ENCODE data around the gene TNFAIP8L1. TPM values are rescaled to one million over a fixed set of nuclear protein-coding genes. Genes with fewer than 3 reads are reported as not detected.

TNFAIP8L1 gene
- total and polyA plus RNA-seq, 12 donors: 2.5 to 13.4 (median 6.1) TPM

DNA sequence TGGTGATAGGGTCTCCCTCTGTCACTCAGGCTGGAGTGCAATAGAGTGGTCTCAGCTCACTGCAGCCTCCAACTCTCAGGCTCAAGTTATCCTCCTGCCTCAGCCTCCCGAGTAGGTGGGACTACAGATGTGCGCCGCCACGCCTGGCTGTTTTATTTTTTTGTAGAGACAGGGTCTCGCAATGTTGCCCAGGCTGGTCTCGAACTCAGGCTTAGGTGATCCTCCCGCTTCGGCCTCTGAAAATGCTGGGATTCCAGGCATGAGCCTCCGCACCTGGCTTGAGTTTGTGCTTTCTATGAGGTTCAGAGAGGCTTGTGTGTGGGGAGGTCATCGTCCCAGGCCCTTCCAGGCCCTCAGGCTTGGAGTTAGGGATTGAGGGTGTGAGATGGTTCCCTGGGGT, 39.2 kb upstream of the TNFAIP8L1 start:
- no peak for ATAC-seq
- TF ChIP-seq, protein P1, sequence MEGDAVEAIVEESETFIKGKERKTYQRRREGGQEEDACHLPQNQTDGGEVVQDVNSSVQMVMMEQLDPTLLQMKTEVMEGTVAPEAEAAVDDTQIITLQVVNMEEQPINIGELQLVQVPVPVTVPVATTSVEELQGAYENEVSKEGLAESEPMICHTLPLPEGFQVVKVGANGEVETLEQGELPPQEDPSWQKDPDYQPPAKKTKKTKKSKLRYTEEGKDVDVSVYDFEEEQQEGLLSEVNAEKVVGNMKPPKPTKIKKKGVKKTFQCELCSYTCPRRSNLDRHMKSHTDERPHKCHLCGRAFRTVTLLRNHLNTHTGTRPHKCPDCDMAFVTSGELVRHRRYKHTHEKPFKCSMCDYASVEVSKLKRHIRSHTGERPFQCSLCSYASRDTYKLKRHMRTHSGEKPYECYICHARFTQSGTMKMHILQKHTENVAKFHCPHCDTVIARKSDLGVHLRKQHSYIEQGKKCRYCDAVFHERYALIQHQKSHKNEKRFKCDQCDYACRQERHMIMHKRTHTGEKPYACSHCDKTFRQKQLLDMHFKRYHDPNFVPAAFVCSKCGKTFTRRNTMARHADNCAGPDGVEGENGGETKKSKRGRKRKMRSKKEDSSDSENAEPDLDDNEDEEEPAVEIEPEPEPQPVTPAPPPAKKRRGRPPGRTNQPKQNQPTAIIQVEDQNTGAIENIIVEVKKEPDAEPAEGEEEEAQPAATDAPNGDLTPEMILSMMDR (IDR thresholded peaks at IDR 0.05): no peak
- no peak for DNase-seq
- WGBS, 2 donors: 88 to 92% methylated on average over 10 of the region's 10 CpGs
- H3K27ac ChIP-seq: no peak overlapping the region
- H3K27me3 ChIP-seq: peaks cover 6 to 66% (median 56%) of the 10 kb centered on the region in 7 donors
- no peak overlapping the region for H3K4me3 ChIP-seq
- H3K9me3 ChIP-seq: no peaks in the 10 kb centered on the region
- peaks cover 3 to 10% (median 6%) of the 10 kb centered on the region in 9 donors for H3K4me1 ChIP-seq
- intact Hi-C loops (cut with DNase I): no loop called here
- H3K36me3 ChIP-seq: no peaks in the 10 kb centered on the region

DNA sequence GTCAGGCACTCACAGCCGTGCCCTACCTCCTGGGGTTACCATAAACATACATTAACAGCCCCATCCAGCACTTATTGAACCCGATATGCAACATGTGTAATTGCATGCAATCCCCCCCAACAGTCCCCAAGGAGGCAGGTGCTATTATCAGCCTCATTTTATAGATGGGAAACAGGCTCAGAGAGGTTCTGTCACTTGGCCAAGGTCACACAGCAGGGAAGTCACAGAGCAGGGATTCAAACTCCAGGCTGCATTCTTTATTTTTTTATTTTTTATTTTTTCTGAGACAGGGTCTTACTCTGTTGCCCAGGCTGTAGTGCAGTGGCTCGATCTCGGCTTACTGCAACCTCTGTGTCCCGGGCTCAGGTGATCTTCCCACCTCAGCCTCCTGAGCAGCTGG, 38.4 kb upstream of the TNFAIP8L1 start:
- ATAC-seq: no peak
- no peaks in the 10 kb centered on the region for H3K36me3 ChIP-seq
- DNase-seq: no peak
- WGBS, 2 donors: 76% methylated on average over 5 of the region's 5 CpGs
- no peak overlapping the region for H3K4me3 ChIP-seq
- H3K27ac ChIP-seq: no peak overlapping the region
- peaks cover 6 to 65% (median 49%) of the 10 kb centered on the region in 7 donors for H3K27me3 ChIP-seq
- intact Hi-C loops (cut with DNase I): no loop called here
- peaks cover 3 to 10% (median 6%) of the 10 kb centered on the region in 9 donors for H3K4me1 ChIP-seq
- TF ChIP-seq, protein P1 (IDR thresholded peaks at IDR 0.05): no peak
- H3K9me3 ChIP-seq: no peaks in the 10 kb centered on the region

DNA sequence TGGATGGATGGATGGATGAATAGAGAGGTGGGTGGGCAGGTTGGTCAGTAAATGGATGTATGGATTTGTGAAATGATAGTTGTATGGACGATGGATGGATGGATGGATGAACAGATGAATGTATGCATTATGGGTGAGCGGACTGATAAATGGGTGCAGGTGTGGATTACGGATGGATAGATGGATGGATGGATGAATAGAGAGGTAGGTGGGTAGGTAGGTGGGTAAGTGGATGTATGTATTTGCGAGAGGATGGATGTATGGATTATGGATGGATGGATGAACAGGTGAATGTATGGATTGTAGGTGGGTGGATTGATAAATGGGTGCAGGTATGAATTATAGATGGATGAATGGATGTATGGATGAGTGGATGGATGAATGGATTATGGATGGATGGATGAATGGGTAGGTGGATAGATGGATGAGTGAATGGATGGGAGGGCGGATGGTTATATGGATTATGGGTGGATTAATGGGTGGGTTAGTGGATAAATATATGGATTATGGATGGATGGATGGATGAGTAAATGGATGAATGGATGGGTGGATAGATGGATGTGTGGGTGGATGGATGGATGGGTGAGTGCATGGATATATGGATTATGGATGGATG, 37.0 kb upstream of the TNFAIP8L1 start:
- 92 to 93% methylated on average over 5 of the region's 5 CpGs for WGBS, 2 donors
- TF ChIP-seq, protein P1 (IDR thresholded peaks at IDR 0.05): no peak
- no peak for ATAC-seq
- intact Hi-C loops (cut with DNase I): no loop called here
- H3K4me3 ChIP-seq: no peak overlapping the region
- H3K9me3 ChIP-seq: no peaks in the 10 kb centered on the region
- no peak overlapping the region for H3K27ac ChIP-seq
- peaks cover 5 to 16% (median 11%) of the 10 kb centered on the region in 9 donors for H3K4me1 ChIP-seq
- DNase-seq: no peak
- H3K36me3 ChIP-seq: no peaks in the 10 kb centered on the region
- peaks cover 6 to 62% (median 38%) of the 10 kb centered on the region in 7 donors for H3K27me3 ChIP-seq

DNA sequence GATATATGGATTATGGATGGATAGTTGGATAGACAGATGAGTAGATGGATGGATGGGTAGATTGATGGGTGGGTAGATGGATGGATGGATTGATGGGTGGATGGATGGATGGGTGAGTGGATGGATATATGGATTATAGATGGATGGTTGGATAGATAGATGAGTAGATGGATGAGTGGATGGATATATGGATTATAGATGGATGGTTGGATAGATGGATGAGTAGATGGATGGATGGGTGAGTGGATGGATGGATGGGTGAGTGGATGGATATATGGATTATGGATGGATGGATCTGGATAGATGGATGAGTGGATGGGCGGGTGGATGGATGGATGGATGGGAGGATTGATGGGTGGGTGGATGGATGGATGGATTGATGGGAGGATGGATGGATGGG, 36.4 kb upstream of the TNFAIP8L1 start:
- intact Hi-C loops (cut with DNase I): no loop called here

More for the DNA sequence above, 36.4 kb upstream of the TNFAIP8L1 start:
- Histone ChIP-seq H3K36me3 (no peaks in the 10 kb centered on the region), H3K4me3 (no peak overlapping the region), H3K9me3 (no peaks in the 10 kb centered on the region), H3K4me1 (peaks cover 5 to 15% (median 10%) of the 10 kb centered on the region in 9 donors), H3K27ac (no peak overlapping the region), H3K27me3 (peaks cover 6 to 59% (median 34%) of the 10 kb centered on the region in 7 donors)
- 96 to 97% methylated on average over 1 of the region's 1 CpG for WGBS, 2 donors
- TF ChIP-seq, protein P1 (IDR thresholded peaks at IDR 0.05): no peak
- ATAC-seq (no peak), DNase-seq (no peak)

Measured in heart right ventricle (tissue), 16 donors.